HG03558 (cell line): ENCODE measurements around the gene CSNK1A1.

ENCODE experiments used
- ATAC-seq: cut with Tn5 transposase; IDR thresholded peaks from one replicate; pipeline ENCODE4 v1.9.1; 2021; ENCODE audit warnings: moderate number of reproducible peaks; ENCODE audit not compliant: unreplicated experiment; ENCODE audit errors: extremely low read depth

The CSNK1A1 gene

GRCh38 chr5:149495673-149496072 lies 55.6 kb downstream of the CSNK1A1 start:
- no peak for ATAC-seq

DNA sequence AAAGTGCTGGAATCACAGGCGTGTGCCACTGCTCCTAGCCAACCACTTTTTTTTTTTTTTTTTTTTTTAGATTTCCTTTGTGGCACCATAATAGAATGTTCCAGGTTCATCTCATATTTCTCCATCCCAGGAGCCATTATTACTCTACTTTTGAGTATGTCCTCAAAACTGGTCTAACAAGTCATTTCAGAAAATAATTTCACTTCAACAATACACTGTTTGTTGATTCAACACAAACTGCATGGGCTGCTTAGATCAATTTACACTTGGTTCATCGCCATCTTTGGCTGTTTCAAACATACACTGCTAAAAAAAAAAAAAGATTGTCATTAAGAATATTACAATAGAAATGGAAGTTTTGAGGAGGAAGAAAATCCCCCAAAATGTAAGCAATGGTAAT lies 57.9 kb downstream of the CSNK1A1 start:
- ATAC-seq = no peak

GRCh38 chr5:149492781-149493180 lies 58.5 kb downstream of the CSNK1A1 start:
- no peak for ATAC-seq

- no peak for ATAC-seq
Observed at GRCh38 chr5:149490599-149491485, 60.4 kb downstream of the CSNK1A1 start.

- no peak for ATAC-seq
Observed at GRCh38 chr5:149489605-149490037, 61.6 kb downstream of the CSNK1A1 start.

- ATAC-seq = no peak
Observed at GRCh38 chr5:149488645-149489306, 62.5 kb downstream of the CSNK1A1 start.

DNA sequence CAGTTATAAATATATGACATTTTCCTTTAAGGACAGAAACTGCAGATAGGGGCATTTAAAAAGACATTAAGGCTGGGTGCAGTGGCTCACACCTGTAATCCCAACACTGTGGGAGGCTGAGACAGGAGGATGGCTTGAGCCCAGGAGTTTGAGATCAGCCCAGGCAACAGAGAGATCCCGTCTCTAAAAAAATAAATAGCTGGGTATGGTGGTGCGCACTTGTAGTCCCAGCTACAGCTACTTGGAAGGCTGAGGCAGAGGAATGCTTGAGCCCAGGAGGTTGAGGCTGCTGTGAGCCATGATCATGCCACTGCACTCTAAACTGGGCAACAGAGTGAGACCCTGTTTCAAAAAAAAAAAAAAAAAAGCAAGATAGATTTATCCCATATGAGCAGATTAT lies 63.6 kb downstream of the CSNK1A1 start:
- ATAC-seq = no peak

GRCh38 chr5:149486726-149487635 lies 64.3 kb downstream of the CSNK1A1 start:
- no peak for ATAC-seq

- no peak for ATAC-seq
Observed at GRCh38 chr5:149485655-149486615, 65.3 kb downstream of the CSNK1A1 start.

DNA sequence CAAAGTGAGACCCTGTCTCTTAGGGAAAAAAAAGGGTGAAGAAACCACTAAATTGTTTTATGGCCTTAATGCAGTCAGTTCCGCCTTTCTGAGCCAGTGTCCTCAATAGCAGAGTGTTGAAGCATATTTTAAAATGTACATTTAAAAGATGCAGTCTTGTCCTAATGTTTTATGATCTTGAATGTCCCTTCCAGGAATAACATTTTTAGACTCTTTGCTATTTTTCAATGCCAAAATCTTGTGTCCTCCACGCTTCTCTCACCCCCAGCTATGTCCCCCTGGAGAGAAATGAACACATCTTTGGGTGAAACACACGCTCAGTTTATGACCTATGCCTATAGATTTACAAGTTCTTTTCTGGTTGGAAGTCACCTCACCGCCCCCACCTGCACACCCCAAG lies 69.8 kb downstream of the CSNK1A1 start:
- no peak for ATAC-seq

DNA sequence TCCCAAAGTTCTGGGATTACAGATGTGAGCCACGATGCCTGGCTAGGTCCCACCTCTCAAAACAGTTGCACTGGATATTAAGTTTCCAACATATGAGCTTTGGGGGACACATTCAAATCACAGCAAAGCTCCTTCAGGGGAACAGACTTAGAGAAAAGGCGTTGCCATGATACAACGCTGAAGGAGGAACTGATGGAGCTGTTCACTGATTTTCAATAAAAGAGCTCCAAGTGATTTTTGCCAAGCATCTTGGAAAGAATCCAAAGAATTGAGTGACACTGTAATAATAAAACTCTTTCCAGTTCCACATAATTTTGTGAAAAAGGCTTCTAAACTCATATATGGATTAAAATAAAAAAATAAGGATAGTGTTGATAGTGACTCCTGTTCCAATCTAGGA lies 72.5 kb downstream of the CSNK1A1 start:
- ATAC-seq = no peak

DNA sequence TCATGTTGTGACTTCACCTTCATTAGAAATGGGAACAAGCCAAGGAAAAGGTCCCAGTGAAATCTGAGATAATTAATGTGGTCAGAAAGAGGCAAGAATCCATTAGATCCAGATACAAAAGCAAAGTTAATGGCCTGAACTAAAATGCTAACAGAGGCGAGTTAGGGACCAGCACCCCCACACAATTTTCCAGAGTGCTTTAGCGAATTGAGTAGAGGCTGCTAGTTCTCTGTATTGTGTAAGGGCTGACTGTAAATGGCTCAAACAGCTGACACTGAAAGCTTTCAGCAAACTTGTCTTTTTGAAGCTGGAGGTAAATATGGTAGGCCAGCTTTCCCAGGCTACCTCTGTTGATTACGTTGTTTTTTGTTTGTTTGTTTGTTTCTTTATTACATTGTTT lies 75.5 kb downstream of the CSNK1A1 start:
- no peak for ATAC-seq

DNA sequence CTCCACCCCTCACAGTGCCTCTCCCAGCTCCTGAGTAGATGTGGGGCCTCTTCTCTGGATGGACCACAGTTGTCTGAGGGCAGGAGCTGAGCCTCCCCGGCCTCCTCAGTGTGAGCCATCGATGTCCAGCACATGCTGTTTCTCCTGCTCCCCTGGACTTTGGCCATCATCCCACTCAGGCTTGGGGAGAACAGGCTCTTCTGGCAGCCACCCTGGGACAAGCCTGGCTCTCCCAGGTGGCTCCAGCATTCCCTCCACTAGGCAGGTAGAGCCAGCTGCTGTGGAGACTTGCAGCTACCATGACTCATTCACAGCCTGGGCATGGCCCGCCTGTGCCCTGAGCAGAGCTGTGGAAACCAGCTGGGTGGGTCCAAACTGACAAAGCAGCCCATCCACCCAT lies 77.0 kb downstream of the CSNK1A1 start:
- ATAC-seq = no peak

DNA sequence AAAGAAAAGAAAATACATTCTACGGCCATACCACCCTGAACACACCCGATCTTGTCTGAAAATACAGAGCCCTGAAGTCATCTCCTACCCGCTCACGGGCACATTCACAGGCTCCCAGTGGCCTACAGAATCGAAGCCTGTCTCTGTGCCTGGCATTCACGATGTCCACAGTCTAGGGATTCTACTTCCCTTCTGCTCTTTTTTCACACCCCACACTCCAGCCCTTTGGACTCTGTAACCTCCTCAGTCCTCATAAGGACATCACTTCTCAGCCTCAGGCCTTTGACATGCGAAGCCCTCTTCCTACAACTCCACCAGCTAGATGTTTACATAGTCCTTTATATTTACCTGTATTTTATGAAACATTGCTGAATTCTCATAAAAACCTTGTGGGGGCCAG lies 77.8 kb downstream of the CSNK1A1 start:
- ATAC-seq = no peak

GRCh38 chr5:149472399-149472798 lies 78.8 kb downstream of the CSNK1A1 start:
- ATAC-seq = no peak

DNA sequence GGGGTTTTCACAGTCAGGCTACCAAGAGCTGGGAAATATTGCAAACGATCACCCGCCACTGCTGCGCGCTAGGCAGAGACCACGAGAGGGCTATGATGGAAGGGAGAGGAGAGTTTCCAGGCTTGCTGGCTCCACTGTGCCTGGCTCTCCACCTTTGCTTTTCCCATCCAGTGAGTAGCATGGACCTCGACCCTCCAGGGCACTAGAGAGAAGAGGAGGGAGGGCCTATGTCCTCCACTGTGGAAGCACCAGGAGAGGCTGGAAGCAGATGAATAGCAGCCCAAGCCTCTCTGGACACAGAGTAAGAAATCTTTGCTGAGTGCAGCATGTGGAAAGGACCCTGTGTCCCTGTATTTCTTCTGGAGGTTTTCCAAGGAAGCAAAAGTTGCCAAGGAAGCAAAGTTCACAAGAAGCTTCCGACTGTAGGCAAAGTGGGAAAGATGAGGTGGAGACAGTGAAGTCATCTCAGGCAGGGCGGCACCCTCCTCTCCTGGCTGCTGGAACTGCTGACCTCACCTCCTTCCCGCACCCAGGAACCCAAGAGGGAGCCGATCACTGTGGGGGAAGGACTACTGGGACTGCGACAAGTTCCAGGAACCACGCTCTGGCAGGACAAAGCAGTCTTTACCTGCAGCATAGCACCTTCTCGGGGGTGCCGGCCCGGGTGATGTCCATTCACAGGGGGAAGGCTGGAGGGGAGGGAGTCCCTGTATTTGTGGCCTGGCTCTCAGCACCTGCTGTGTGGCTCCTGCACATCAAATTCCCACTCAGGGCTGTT lies 79.6 kb downstream of the CSNK1A1 start:
- ATAC-seq = no peak

GRCh38 chr5:149470942-149471341 lies 80.3 kb downstream of the CSNK1A1 start:
- ATAC-seq = no peak

DNA sequence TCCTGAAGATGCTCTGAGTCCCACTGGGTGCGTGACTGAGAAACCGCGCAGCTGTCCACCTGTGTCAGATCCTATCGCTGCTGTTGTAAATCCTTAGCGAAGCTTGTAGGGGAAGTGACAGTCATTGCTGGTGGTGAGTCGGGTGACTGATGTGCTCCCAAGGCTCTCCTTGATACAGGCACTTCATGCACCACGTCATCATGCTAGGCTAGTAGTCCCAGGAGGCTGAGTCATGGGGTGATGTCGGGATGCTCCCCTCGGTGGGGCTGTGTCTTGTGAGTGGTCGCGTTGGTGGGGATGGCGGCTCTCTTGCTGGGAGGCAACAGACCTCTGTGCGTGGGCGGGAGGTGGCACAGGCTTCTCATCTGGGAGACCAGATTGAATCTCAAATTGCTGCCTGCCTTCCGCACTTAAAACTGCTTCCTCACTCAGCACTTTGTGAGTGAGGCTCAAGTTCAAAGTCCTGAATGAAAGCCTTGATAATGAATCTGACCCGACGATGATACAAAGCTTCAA lies 84.7 kb downstream of the CSNK1A1 start:
- ATAC-seq = no peak
